ENCODE data around the gene VAV3.

GRCh38 chr1:107933736-107934135 is 31.2 kb downstream of the VAV3 start:
- TF ChIP-seq REST (IDR thresholded peaks at IDR 0.05; ENCODE audit: insufficient replicate concordance, low read depth), result no peak
- TF ChIP-seq POLR2AphosphoS5 (IDR thresholded peaks at IDR 0.05; ENCODE audit: low read depth), result no peak
